ENCODE results near the gene PDZD7. TPM values are rescaled to one million over a fixed set of nuclear protein-coding genes. Genes with fewer than 3 reads are reported as not detected.

Gene PDZD7
- total and polyA plus RNA-seq, 9 donors = 0.07 to 1.2 (median 0.63) TPM

GRCh38 chr10:101040851-101041250, 9.9 kb upstream of the PDZD7 start:
- 38 to 49% (median 42%) methylated on average over 2 of the region's 2 CpGs for WGBS, 3 donors
- TF ChIP-seq POLR2A (IDR thresholded peaks at IDR 0.05) = no peak
- TF ChIP-seq CTCF (IDR thresholded peaks at IDR 0.05) = no peak
- no peak for TF ChIP-seq EP300 (IDR thresholded peaks at IDR 0.05)
- Histone ChIP-seq H3K4me1 (ENCODE audit: insufficient read depth) (peaks cover 3% of the 10 kb centered on the region), H3K27ac (no peak overlapping the region), H3K36me3 (no peaks in the 10 kb centered on the region), H3K27me3 (no peaks in the 10 kb centered on the region), H3K9me3 (no peaks in the 10 kb centered on the region), H3K4me3 (no peak overlapping the region)
- intact Hi-C loops (cut with DNase I) = loop anchor here in 1 of 4 donors (1.0 kb wide), 1 partner anchor 26 kb away; no protein-coding TSS in a partner anchor
- DNase-seq = no peak

GRCh38 chr10:101040061-101040460, 9.1 kb upstream of the PDZD7 start:
- intact Hi-C loops (cut with DNase I) = no loop called here
- Histone ChIP-seq H3K9me3 (no peaks in the 10 kb centered on the region), H3K4me3 (no peak overlapping the region), H3K4me1 (ENCODE audit: insufficient read depth) (peaks cover 3% of the 10 kb centered on the region), H3K27me3 (no peaks in the 10 kb centered on the region), H3K27ac (no peak overlapping the region), H3K36me3 (no peaks in the 10 kb centered on the region)
- 86 to 92% (median 87%) methylated on average over 3 of the region's 3 CpGs for WGBS, 3 donors
- no peak for DNase-seq
- TF ChIP-seq POLR2A (IDR thresholded peaks at IDR 0.05) (no peak), EP300 (IDR thresholded peaks at IDR 0.05) (no peak), CTCF (IDR thresholded peaks at IDR 0.05) (no peak)

GRCh38 chr10:101038484-101038883, 7.6 kb upstream of the PDZD7 start:
- DNase-seq = no peak
- Histone ChIP-seq H3K4me3 (no peak overlapping the region), H3K27ac (no peak overlapping the region), H3K9me3 (no peaks in the 10 kb centered on the region), H3K4me1 (ENCODE audit: insufficient read depth) (peaks cover 3% of the 10 kb centered on the region), H3K27me3 (no peaks in the 10 kb centered on the region), H3K36me3 (no peaks in the 10 kb centered on the region)
- whole genome bisulfite sequencing, 3 donors = 65 to 67% (median 66%) methylated on average over 5 of the region's 5 CpGs
- TF ChIP-seq POLR2A (IDR thresholded peaks at IDR 0.05) = no peak
- intact Hi-C loops (cut with DNase I) = no loop called here

- Histone ChIP-seq H3K27ac (no peak overlapping the region), H3K36me3 (no peaks in the 10 kb centered on the region), H3K4me3 (no peak overlapping the region), H3K27me3 (no peaks in the 10 kb centered on the region), H3K9me3 (no peaks in the 10 kb centered on the region), H3K4me1 (ENCODE audit: insufficient read depth) (no peaks in the 10 kb centered on the region)
- no peak for DNase-seq
- 70 to 77% (median 74%) methylated on average over 7 of the region's 7 CpGs for WGBS, 3 donors
- intact Hi-C loops (cut with DNase I) = no loop called here
- no peak for TF ChIP-seq CTCF (IDR thresholded peaks at IDR 0.05)
- TF ChIP-seq EP300 (IDR thresholded peaks at IDR 0.05) = no peak
- TF ChIP-seq POLR2A (IDR thresholded peaks at IDR 0.05) = no peak
These were observed 5.8 kb upstream of the PDZD7 start for GRCh38 chr10:101036726-101037125.

- Histone ChIP-seq H3K27me3 (no peaks in the 10 kb centered on the region), H3K4me1 (ENCODE audit: insufficient read depth) (no peaks in the 10 kb centered on the region), H3K4me3 (no peak overlapping the region), H3K27ac (no peak overlapping the region), H3K36me3 (no peaks in the 10 kb centered on the region), H3K9me3 (no peaks in the 10 kb centered on the region)
- no peak for DNase-seq
- no peak for TF ChIP-seq POLR2A (IDR thresholded peaks at IDR 0.05)
- no peak for TF ChIP-seq CTCF (IDR thresholded peaks at IDR 0.05)
- no peak for TF ChIP-seq EP300 (IDR thresholded peaks at IDR 0.05)
- intact Hi-C loops (cut with DNase I) = no loop called here
- WGBS, 3 donors = 79 to 84% (median 83%) methylated on average over 10 of the region's 10 CpGs
These were observed 5.2 kb upstream of the PDZD7 start for GRCh38 chr10:101035916-101036702.

Measured in ovary (tissue), 9 donors.